Gastroesophageal sphincter (tissue), 3 donors: ENCODE measurements around the gene NCL.
A peak's percentile ranks its signal among the peaks of the same experiment; 100 is the strongest.
"Not testable (repeated sequence)": the region's sequence is repeated elsewhere in the genome, so short reads cannot be mapped to it uniquely, and the experiment has no call there.

Experiments used
- EP300 ChIP-seq: sonication (generic); formaldehyde crosslinking; IDR thresholded peaks from one replicate; pipeline ENCODE4 v1.6.1; 2017; ENCODE audit warnings: antibody characterized with exemption, mild to moderate bottlenecking
- POLR2A ChIP-seq, 2 donors: fragments of 450-650 bp; IDR thresholded peaks; one replicate each; pipeline ENCODE4 v1.6.1; 2017; ENCODE audit warnings: antibody characterized with exemption in 2 of 2, mild to moderate bottlenecking in 2 of 2, moderate library complexity in 1 of 2
- POLR2AphosphoS5 ChIP-seq: sonication (generic); formaldehyde crosslinking; IDR thresholded peaks from one replicate; pipeline ENCODE4 v1.6.1; 2017; ENCODE audit warnings: antibody characterized with exemption
- TF ChIP-seq, protein P1 (sequence below), 4 experiments: fragments of 200-600 bp in 2 of 4; fragments of 450-650 bp in 2 of 4; sonication (generic) in 1 of 4; IDR thresholded peaks; one replicate each; pipeline ENCODE4 v1.5.1; 2017 to 2019; ENCODE audit warnings: antibody characterized with exemption in 4 of 4, mild to moderate bottlenecking in 2 of 4, moderate library complexity in 2 of 4

DNA sequence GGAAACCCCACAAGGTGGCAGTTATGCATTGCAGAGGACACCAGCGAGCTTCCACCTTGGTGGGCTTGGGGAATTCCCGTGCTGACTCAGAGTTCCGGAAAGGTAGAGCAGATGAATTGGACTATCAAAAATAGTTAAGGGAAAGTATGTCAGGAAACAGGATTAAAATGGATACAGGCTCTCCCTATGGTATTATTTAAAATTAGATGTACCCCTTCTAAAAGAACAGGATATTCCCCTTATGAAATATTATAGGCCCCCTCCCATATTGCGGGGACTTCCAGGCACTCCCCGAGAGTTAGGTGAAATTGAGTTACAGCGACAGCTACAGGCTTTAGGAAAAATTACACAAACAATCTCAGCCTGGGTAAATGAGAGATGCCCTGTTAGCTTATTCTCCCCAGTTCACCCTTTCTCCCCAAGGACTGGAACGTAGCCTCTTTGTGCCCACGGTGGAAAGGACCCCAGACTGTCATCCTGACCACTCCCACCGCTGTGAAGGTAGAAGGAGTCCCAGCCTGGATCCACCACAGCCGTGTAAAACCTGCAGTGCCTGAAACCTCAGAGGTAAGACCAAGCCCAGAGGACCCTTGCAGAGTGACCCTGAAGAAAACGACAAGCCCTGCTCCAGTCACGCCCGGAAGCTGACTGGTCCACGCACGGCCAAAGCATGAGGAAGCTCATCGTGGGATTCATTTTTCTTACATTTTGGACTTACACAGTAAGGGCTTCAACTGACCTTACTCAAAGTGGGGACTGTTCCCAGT, 58.5 kb downstream of the NCL start:
- not testable (repeated sequence) for TF ChIP-seq EP300; POLR2A (IDR thresholded peaks at IDR 0.05); POLR2AphosphoS5
- TF ChIP-seq, protein P1, sequence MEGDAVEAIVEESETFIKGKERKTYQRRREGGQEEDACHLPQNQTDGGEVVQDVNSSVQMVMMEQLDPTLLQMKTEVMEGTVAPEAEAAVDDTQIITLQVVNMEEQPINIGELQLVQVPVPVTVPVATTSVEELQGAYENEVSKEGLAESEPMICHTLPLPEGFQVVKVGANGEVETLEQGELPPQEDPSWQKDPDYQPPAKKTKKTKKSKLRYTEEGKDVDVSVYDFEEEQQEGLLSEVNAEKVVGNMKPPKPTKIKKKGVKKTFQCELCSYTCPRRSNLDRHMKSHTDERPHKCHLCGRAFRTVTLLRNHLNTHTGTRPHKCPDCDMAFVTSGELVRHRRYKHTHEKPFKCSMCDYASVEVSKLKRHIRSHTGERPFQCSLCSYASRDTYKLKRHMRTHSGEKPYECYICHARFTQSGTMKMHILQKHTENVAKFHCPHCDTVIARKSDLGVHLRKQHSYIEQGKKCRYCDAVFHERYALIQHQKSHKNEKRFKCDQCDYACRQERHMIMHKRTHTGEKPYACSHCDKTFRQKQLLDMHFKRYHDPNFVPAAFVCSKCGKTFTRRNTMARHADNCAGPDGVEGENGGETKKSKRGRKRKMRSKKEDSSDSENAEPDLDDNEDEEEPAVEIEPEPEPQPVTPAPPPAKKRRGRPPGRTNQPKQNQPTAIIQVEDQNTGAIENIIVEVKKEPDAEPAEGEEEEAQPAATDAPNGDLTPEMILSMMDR (IDR thresholded peaks at IDR 0.05), result peak in 3 of 4 experiments; percentile 42 to 51 (median 51)
